Measurements from ENCODE around the gene STUM. TPM values are rescaled to one million over a fixed set of nuclear protein-coding genes. Genes with fewer than 3 reads are reported as not detected.

The STUM gene
- total and polyA plus RNA-seq, 2 experiments from 2014 or later = 0.07 TPM; not detected in 1

- WGBS (ENCODE audit: low lambda C conversion rate, missing lambda C conversion rate) = 97% methylated on average over 9 of the region's 9 CpGs
These were observed 52.9 kb downstream of the STUM start for GRCh38 chr1:226601456-226601855.

GRCh38 chr1:226602186-226603021 is 53.8 kb downstream of the STUM start:
- 68% methylated on average over 23 of the region's 24 CpGs for WGBS (ENCODE audit: low lambda C conversion rate, missing lambda C conversion rate)
- peaks cover 43% of the 10 kb centered on the region for H3K4me1 ChIP-seq (ENCODE audit: insufficient read depth)
- peak overlapping the region; percentile 88 for H3K27ac ChIP-seq
- H3K9me3 ChIP-seq (ENCODE audit: low read depth) = no peaks in the 10 kb centered on the region
- peak overlapping the region; percentile 52 for H3K4me2 ChIP-seq
- H3K4me3 ChIP-seq = no peak overlapping the region
- no peak overlapping the region for H2AFZ ChIP-seq
- no peaks in the 10 kb centered on the region for H3K9me2 ChIP-seq (replicated peaks; ENCODE audit: insufficient read depth)
- TF ChIP-seq EZH2 (IDR thresholded peaks at IDR 0.05; ENCODE audit: borderline replicate concordance) (no peak), CTCF (IDR thresholded peaks at IDR 0.05; ENCODE audit: poor library complexity) (no peak), EZH2phosphoT487 (IDR thresholded peaks at IDR 0.05; ENCODE audit: low read depth, severe bottlenecking, unreplicated experiment) (no peak)
- no peaks in the 10 kb centered on the region for H3K79me2 ChIP-seq
- H4K20me1 ChIP-seq (ENCODE audit: insufficient read depth, poor library complexity, severe bottlenecking) = no peaks in the 10 kb centered on the region
- DNase-seq (ENCODE audit: low spot score) = peak; percentile 52
- no peaks in the 10 kb centered on the region for H3K36me3 ChIP-seq (replicated peaks; ENCODE audit: insufficient read depth, low read depth)
- H3K27me3 ChIP-seq = no peaks in the 10 kb centered on the region

More at GRCh38 chr1:226601456-226601855, 52.9 kb downstream of the STUM start:
- Histone ChIP-seq H3K9me2 (replicated peaks; ENCODE audit: insufficient read depth) (no peaks in the 10 kb centered on the region), H3K27ac (no peak overlapping the region), H3K79me2 (no peaks in the 10 kb centered on the region), H3K36me3 (replicated peaks; ENCODE audit: insufficient read depth, low read depth) (no peaks in the 10 kb centered on the region), H2AFZ (no peak overlapping the region), H3K9me3 (ENCODE audit: low read depth) (no peaks in the 10 kb centered on the region), H3K4me2 (no peak overlapping the region), H4K20me1 (ENCODE audit: insufficient read depth, poor library complexity, severe bottlenecking) (no peaks in the 10 kb centered on the region), H3K27me3 (no peaks in the 10 kb centered on the region), H3K4me3 (no peak overlapping the region), H3K4me1 (ENCODE audit: insufficient read depth) (peaks cover 39% of the 10 kb centered on the region)
- no peak for TF ChIP-seq EZH2 (IDR thresholded peaks at IDR 0.05; ENCODE audit: borderline replicate concordance)
- no peak for TF ChIP-seq CTCF (IDR thresholded peaks at IDR 0.05; ENCODE audit: poor library complexity)
- no peak for TF ChIP-seq EZH2phosphoT487 (IDR thresholded peaks at IDR 0.05; ENCODE audit: low read depth, severe bottlenecking, unreplicated experiment)
- DNase-seq (ENCODE audit: low spot score) = no peak

- H3K4me3 ChIP-seq = no peak overlapping the region
- H3K4me2 ChIP-seq = peak overlapping the region; percentile 52
- no peaks in the 10 kb centered on the region for H3K36me3 ChIP-seq (replicated peaks; ENCODE audit: insufficient read depth, low read depth)
- no peaks in the 10 kb centered on the region for H3K27me3 ChIP-seq
- H2AFZ ChIP-seq = no peak overlapping the region
- no peak for DNase-seq (ENCODE audit: low spot score)
- no peaks in the 10 kb centered on the region for H3K79me2 ChIP-seq
- peak overlapping the region; percentile 88 for H3K27ac ChIP-seq
- no peaks in the 10 kb centered on the region for H3K9me3 ChIP-seq (ENCODE audit: low read depth)
- TF ChIP-seq EZH2 (IDR thresholded peaks at IDR 0.05; ENCODE audit: borderline replicate concordance) (no peak), EZH2phosphoT487 (IDR thresholded peaks at IDR 0.05; ENCODE audit: low read depth, severe bottlenecking, unreplicated experiment) (no peak), CTCF (IDR thresholded peaks at IDR 0.05; ENCODE audit: poor library complexity) (no peak)
- H4K20me1 ChIP-seq (ENCODE audit: insufficient read depth, poor library complexity, severe bottlenecking) = no peaks in the 10 kb centered on the region
- no peaks in the 10 kb centered on the region for H3K9me2 ChIP-seq (replicated peaks; ENCODE audit: insufficient read depth)
- peaks cover 43% of the 10 kb centered on the region for H3K4me1 ChIP-seq (ENCODE audit: insufficient read depth)
- 79% methylated on average over 8 of the region's 8 CpGs for WGBS (ENCODE audit: low lambda C conversion rate, missing lambda C conversion rate)
These were observed 54.7 kb downstream of the STUM start for GRCh38 chr1:226603022-226603857.
